Fibroblast of peridontal ligament (primary cell): ENCODE data around the gene NHERF2.

Experiments used
- DNase-seq: peaks from one replicate; pipeline ENCODE4 v3.0.0-alpha.2; 2010; ENCODE audit errors: extremely low read depth

Gene NHERF2

DNA sequence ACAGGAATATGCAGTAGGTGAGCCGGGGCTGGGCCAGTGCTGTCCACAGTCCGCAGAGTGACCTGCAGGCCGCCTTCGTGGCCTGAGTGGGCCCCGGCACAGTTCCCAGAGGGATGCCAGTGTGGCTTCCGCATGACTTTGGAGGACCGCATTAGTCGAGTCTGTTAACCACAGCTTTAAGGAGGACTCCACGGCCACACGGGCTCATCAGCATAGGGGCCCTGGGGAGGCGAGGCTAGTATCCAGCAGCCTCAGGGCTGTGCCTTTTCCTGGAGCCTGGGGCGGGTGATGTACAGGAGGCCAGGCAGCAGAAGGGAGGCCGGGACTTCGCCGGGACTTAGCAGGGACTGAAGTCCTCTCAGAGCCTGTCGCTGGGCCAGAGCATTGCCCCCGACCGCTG, 34.3 kb downstream of the NHERF2 start:
- no peak for DNase-seq

GRCh38 chr16:2061526-2061925, 34.8 kb downstream of the NHERF2 start:
- DNase-seq = no peak

- no peak for DNase-seq
Observed at GRCh38 chr16:2062801-2063200, 36.1 kb downstream of the NHERF2 start.

DNA sequence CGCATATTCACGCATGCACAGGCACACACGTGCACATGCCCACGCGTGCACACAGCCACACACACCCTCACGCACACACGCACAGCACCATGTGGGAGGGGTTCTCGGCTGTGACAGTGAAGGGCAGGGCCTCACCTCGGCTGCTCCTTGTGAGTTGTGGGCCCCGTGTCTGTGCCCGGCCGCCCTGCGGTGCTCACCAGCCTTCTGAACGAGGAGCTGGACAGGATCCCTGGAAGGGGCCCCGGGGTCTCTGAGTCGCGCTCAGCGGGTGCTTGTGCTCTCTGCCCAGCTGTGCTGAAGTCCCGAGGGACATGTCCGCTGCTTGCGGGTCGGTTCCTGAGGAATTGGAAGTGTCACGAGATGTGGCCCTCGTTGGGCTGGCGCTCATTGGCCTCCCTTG, 37.2 kb downstream of the NHERF2 start:
- no peak for DNase-seq

DNA sequence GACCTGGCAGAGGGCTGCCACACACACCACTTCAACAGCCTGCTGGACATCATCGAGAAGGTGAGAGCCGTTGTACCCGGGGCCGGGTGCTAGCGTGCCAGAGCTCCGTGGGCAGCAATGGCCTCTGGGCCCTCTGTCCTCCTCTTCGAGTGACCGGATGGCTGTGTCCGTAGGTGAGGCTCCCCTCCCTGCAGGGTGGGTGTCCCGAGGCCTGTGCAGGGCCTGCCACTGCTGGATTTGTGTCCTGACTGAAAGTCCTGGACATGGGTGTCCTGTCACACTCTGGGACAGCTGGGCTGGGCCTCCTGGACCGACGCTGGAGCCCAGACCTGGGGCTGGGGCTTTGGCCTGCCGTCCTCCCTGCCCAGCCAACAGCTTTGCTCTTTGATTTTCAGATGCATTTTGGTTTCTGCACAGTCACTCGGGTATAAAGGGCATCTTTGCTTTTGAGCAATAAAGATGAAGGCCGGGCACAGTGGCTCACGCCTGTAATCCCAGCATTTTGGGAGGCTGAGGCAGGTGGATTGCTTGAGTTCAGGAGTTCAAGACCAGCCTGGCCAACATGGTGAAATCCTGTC, 37.8 kb downstream of the NHERF2 start:
- DNase-seq = no peak

DNA sequence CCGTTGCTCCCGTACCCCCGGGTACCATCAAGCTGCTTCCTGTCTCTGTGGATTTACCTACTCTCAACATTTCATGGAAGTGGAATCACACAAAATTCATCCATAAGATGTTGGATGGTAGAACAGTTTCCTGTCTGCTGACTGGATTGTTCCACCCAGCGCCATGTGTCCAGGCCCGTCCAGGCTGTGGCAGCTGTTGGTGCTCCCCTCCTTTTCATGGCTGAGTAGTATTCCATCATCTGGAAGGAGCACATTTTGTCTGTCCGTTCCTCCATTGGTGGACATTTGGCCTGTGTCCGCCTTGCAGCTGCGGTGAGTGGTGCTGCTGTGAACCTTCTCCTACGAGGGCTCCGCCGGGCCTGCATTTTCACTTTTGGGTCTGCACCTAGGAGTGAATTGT, 39.4 kb downstream of the NHERF2 start:
- DNase-seq = no peak

- no peak for DNase-seq
Observed at GRCh38 chr16:2070576-2071453, 44.1 kb downstream of the NHERF2 start.

DNA sequence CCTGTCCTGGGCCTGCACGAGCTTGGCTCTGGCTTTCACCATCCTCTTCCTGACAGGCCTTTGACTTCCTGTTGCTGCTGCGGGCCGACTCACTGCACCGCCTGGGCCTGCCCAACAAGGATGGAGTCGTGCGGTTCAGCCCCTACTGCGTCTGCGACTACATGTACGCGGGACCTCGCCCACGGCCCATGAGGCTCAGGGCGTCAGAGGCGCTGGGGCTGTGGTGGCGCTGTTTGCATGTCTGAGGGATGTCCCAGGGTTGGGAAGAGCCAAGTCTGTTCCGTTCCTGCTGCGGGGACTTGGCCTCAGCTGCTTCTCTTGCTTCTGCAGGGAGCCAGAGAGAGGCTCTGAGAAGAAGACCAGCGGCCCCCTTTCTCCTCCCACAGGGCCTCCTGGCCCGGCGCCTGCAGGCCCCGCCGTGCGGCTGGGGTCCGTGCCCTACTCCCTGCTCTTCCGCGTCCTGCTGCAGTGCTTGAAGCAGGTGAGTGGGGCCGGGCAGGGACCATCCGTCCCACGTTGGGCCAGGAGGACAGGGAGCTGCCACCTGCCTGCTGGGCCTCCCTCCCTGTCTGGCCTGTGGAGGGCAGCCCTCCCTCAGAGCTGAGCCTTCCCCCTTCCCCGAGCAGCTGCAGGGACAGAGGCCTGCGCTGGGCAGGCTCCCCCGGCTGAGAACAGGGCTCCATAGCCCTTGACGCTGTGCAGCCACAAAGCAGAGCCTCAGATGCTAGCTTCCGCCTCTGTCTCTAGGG, 44.9 kb downstream of the NHERF2 start:
- no peak for DNase-seq

- DNase-seq = no peak
Observed at GRCh38 chr16:2072926-2073325, 46.2 kb downstream of the NHERF2 start.

DNA sequence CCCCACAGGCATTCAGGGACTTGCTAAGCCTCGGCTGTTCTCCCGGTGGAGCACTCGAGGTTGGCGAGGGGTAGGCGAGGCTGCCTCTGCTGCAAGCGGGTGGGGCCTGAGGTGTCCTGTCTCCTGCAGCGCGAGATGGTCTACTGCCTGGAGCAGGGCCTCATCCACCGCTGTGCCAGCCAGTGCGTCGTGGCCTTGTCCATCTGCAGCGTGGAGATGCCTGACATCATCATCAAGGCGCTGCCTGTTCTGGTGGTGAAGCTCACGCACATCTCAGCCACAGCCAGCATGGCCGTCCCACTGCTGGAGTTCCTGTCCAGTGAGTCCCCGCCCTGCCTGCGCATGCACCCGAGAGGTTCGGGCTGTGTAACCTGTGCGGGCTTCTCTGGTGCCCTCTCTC, 47.4 kb downstream of the NHERF2 start:
- no peak for DNase-seq

DNA sequence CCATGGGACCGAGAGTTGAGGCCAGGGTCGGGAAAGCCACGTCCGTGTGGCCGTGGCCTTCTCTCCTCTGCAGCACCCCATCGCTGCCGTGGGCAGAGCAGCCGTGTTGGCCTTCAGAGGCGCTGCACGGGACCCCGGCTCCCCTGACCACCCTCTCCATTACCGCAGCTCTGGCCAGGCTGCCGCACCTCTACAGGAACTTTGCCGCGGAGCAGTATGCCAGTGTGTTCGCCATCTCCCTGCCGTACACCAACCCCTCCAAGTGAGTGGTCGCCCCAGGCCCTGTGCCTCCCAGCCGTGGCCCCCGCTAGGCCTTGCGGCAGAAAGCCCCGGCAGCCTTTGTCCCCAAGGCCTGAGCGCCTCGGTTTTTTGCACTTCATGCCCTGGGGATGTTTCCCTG, 48.9 kb downstream of the NHERF2 start:
- no peak for DNase-seq

DNA sequence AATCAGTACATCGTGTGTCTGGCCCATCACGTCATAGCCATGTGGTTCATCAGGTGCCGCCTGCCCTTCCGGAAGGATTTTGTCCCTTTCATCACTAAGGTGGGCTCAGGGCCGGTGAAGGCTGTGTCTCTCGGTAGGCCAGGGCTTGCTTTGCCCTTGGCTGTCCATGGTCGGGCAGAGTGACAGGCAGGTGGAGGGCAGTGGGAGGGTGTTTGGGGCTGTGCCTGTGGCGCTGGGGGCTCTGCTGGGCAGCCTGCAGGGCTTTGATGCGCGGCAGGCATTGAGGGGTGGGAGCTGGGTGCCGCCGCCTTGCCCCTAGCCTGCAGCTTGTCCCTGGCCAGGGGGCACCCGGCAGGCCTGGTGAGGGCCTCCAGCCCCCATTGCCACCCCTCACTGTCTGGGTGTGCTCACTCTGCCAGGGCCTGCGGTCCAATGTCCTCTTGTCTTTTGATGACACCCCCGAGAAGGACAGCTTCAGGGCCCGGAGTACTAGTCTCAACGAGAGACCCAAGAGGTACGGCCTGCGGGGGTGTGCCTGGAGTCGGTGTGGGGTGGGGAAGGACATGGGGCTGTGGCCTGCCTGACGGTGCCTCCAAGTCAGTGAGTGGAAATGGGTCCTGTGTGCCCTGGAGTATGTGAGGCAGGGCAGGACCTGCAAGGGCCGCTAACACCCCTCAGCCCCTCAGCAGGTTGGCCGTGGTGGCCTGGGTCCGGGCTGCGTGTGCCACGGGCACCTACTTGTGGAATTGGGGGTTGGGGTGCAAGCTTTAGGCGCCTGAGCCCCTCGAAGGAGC, 49.6 kb downstream of the NHERF2 start:
- DNase-seq = no peak

DNA sequence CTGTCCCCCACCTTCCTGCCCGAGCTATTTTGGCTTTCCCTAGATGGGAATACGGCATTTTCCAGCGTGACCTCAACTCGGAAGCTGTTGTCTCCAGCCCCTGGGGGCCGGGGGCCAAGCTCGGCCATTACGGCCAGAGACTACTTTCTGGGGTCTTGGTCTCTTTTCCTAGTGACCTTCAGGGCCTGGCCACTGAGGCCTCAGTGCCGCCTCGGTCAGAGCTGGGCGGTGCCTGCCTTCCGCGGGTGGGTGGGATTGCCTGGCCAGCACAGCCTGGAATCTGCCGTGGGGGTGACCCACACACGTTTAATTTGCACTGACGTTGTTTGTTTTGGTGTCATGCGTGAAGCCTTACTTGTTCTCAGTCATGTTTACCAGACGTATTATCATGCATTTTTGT, 50.3 kb downstream of the NHERF2 start:
- DNase-seq = no peak

GRCh38 chr16:2077696-2078095, 51.0 kb downstream of the NHERF2 start:
- DNase-seq = no peak

GRCh38 chr16:2078096-2078495, 51.4 kb downstream of the NHERF2 start:
- DNase-seq = no peak

- DNase-seq = no peak
Observed at GRCh38 chr16:2078691-2079090, 52.0 kb downstream of the NHERF2 start.

DNA sequence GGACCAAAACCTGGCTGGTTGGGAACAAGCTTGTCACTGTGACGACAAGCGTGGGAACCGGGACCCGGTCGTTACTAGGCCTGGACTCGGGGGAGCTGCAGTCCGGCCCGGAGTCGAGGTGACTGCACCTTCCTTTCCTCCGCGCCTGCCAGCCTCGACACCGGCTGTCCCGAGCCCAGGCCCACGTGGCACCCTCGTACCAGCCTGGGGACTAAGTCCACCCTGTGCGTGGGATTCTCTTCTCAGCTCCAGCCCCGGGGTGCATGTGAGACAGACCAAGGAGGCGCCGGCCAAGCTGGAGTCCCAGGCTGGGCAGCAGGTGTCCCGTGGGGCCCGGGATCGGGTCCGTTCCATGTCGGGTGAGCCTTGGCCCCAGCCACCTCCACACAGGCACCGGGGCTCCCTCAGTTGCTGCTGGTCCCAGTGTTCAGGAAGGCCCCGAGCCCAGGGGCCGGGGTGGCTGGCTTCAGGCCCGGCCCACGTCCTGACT, 52.7 kb downstream of the NHERF2 start:
- DNase-seq = no peak

- no peak for DNase-seq
Observed at GRCh38 chr16:2079991-2080390, 53.3 kb downstream of the NHERF2 start.

GRCh38 chr16:2081201-2082084, 54.7 kb downstream of the NHERF2 start:
- DNase-seq = no peak

DNA sequence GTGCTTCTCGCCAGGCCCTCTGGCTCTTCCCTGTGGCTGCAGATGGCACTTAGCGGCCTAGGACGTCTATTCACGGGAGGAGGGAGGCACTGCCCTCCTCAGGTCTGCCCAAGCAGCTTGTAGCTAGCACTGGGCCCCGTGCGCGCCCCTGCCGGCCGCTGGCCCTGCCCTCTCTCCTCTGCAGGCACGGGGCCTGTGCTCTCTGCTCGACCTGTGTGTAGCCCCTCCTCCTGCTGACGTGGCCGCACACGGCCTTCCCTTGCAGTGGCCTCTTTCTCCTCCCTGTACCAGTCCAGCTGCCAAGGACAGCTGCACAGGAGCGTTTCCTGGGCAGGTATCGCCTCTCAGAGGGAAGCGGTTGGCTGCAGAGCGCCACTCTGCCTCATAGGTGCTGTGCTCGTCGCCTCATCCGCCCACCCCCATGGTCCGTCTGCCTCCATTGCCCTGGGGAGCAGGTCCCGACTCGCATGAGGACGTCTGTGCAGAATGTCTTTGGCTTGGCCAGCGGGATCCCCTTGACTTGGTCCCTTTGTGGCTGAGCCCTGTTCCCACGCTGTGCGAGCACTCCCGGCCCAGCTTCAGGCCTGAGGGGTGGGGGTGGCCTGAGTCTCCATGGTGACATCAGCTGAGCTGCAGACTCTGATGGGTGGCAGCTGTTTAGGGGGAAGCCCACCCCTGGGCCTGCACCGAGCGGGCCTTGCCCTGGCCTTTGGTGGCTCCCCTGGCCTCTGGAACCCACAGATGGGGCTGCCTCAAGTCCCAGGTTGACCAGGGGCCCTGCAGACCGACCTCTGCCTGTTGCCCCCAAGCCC, 55.7 kb downstream of the NHERF2 start:
- no peak for DNase-seq
